Esophagus muscularis mucosa (tissue), 4 donors: ENCODE measurements around the gene BAK1. TPM values are rescaled to one million over a fixed set of nuclear protein-coding genes. Genes with fewer than 3 reads are reported as not detected.

Experiments
- DNase-seq: peaks from one replicate; pipeline ENCODE4 v3.0.0-alpha.2; 2017; ENCODE audit errors: extremely low spot score
- H3K27ac ChIP-seq, 4 donors: fragments of 200-600 bp; sonication (generic); replicated peaks in 1 of 4; 1 replicate in 3 of 4; 2 replicates in 1 of 4; pipeline ENCODE4 v1.5.1; 2016 to 2019; ENCODE audit warnings: mild to moderate bottlenecking in 1 of 4
- H3K27me3 ChIP-seq, 4 donors: fragments of 200-600 bp; sonication (generic); one replicate each; pipeline versions ENCODE4 v1.5.1 to v1.6.0; 2016 to 2019
- H3K36me3 ChIP-seq, 4 donors: fragments of 200-600 bp; sonication (generic); one replicate each; pipeline ENCODE4 v1.5.1; 2016 to 2019
- H3K4me1 ChIP-seq, 4 donors: fragments of 200-600 bp; sonication (generic); one replicate each; pipeline ENCODE4 v1.5.1; 2016 to 2019
- H3K4me3 ChIP-seq, 4 donors: fragments of 200-600 bp; sonication (generic); 1 replicate in 2 of 4; 2 replicates in 2 of 4; pipeline ENCODE4 v1.5.1; 2016 to 2019; ENCODE audit warnings: mild to moderate bottlenecking in 4 of 4, moderate library complexity in 1 of 4
- H3K9me3 ChIP-seq, 4 donors: fragments of 200-600 bp; sonication (generic); 1 replicate in 3 of 4; 2 replicates in 1 of 4; pipeline ENCODE4 v1.5.1; 2016 to 2019
- CTCF ChIP-seq, 3 experiments: fragments of 200-600 bp in 2 of 3; fragments of 450-650 bp in 1 of 3; sonication (generic) in 2 of 3; IDR thresholded peaks; one replicate each; pipeline ENCODE4 v1.5.1; 2017 to 2019; ENCODE audit warnings: antibody characterized with exemption in 3 of 3, mild to moderate bottlenecking in 2 of 3, moderate library complexity in 1 of 3
- EP300 ChIP-seq: sonication (generic); formaldehyde crosslinking; IDR thresholded peaks from one replicate; pipeline ENCODE4 v1.6.1; 2017; ENCODE audit warnings: antibody characterized with exemption
- POLR2A ChIP-seq: fragments of 450-650 bp; IDR thresholded peaks from one replicate; pipeline ENCODE4 v1.6.1; 2017; ENCODE audit warnings: antibody characterized with exemption, moderate library complexity, mild to moderate bottlenecking, low read depth
- POLR2AphosphoS5 ChIP-seq, 2 donors: sonication (generic); formaldehyde crosslinking; IDR thresholded peaks; one replicate each; pipeline ENCODE4 v1.6.1; 2017; ENCODE audit warnings: antibody characterized with exemption in 2 of 2
- WGBS: methylation state at CpG from one replicate; pipeline ENCODE4 v1.1.5; 2018; 5-methylcytosine and 5-hydroxymethylcytosine counted together
- intact Hi-C: fragments of 100-400 bp; cut with DNase I; formaldehyde crosslinking; loops from one replicate; pipeline ENCODE4 v1.15.1; 2023
- total RNA-seq, 4 donors: library from RNA; depleted of rRNA; stranded (reverse); fragments of >200 nt; gene quantifications; one replicate each; pipeline versions ENCODE4 v1.1.0 to v1.2.1, GENCODE V29; 2016

BAK1 gene
- total RNA-seq, 4 donors from 2014 or later, result 9.9 to 13.1 (median 11.7) TPM

- peaks cover 0 to 16% (median 0%) of the 10 kb centered on the region in 4 donors for H3K36me3 ChIP-seq
- 96% methylated on average over 6 of the region's 6 CpGs for WGBS
- H3K27me3 ChIP-seq, result peaks cover 0 to 57% (median 9%) of the 10 kb centered on the region in 4 donors
- no peak for DNase-seq
- intact Hi-C loops, result no loop called here
- H3K9me3 ChIP-seq, result no peaks in the 10 kb centered on the region
- TF ChIP-seq EP300 (no peak), CTCF (IDR thresholded peaks at IDR 0.05) (no peak)
- H3K27ac ChIP-seq, result peak overlapping the region in 1 of 4 donors; percentile 19
- H3K4me1 ChIP-seq, result peaks cover 27 to 74% (median 56%) of the 10 kb centered on the region in 4 donors
- H3K4me3 ChIP-seq, result no peak overlapping the region
Measured at GRCh38 chr6:33623895-33624381, 43.9 kb upstream of the BAK1 start.

DNA sequence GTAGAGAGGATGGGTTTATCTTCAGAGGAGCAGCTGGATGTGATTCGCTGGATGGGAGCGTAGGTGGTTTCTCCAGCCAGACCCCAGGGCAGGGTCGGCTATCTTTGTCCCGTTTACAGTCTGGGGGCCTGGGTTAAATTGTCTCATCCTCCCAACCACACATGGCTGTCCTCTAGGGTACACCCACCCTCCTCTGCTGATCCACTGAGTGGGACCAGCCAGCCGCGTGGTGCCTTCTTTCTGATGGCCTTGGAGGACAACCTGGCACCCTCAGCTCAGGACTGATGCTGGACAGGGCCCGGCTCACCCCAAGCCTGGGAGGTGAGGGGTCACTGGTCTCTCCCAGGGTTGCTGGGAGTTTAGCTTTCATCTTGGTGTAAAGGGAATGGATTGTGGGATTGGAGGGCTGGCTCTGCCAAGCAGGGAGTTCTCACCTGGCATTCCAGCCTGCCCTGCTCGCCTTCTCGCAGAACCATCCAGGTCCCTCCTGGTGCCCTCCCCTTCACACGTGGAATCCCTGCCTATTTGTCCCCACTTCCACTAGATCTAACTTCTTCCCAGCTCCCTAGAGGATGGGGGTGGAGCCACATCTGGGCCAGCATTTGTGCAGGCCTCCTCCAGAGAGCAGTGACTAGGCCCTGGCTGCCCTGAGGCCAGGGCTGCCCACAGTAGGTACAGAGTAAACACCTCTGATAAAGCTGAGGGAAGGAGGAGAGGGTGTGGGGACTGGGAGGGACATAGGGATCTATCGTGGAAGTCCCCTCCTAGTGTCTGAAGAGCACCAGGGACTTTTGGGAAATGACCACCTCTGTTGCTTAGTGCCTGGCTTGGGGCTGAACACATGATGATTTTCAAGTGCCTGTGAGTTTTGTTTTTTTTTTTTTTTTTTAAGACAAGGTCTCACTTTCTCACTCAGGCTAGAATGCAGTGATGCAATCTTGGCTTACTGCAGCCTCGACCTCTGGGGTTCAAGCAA, 42.7 kb upstream of the BAK1 start:
- intact Hi-C loops, result no loop called here
- 80% methylated on average over 8 of the region's 12 CpGs for WGBS
- Histone ChIP-seq H3K9me3 (no peaks in the 10 kb centered on the region), H3K27ac (peak overlapping the region; percentile 79 to 90 (median 85)), H3K4me3 (peak overlapping the region; percentile 58 to 78 (median 62)), H3K4me1 (peaks cover 26 to 68% (median 54%) of the 10 kb centered on the region in 4 donors), H3K27me3 (peaks cover 0 to 57% (median 9%) of the 10 kb centered on the region in 4 donors), H3K36me3 (peaks cover 0 to 16% (median 0%) of the 10 kb centered on the region in 4 donors)
- no peak for DNase-seq
- TF ChIP-seq POLR2A (no peak), POLR2AphosphoS5 (IDR thresholded peaks at IDR 0.05) (no peak), CTCF (IDR thresholded peaks at IDR 0.05) (no peak), EP300 (no peak)

DNA sequence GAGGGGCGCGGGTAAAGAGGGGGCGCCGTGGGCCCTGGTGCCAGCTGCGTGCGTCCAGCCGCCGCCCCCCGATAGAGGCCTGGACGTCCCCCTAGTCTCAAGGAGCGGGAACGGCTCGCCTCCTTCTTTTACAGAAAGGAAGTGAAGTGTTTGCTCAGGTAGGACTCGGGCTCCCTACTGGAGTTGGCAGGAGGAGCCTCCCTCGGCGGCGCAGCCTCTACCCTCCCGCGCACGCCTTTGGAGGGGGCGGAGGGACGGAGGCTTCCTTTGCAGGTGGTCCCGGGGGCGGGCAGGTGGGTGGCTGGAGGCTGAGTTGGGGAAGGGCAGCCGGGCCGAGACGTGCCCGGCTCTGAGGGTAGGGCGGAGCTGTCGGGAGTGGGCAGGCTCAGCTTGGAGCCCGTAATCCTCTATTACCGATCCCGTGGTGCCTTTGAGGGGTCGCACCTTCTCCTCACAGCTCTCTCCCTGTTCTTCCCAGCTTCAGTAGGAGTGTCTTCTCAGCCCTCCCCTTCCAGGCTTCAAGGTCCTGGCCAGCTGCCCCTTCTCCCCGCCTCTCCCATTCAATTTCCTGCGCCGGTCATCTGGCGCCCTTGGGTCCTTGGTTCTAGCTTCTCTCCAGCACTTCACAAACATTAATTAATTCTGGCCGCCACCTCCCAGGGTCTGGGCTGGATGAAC, 41.8 kb upstream of the BAK1 start:
- no peak for DNase-seq
- H3K27me3 ChIP-seq, result peaks cover 0 to 57% (median 9%) of the 10 kb centered on the region in 4 donors

GRCh38 chr6:33620856-33621710, 41.0 kb upstream of the BAK1 start, which contains the start of gene ITPR3:
ITPR3 (plus strand) TSS chr6:33621322; CDS start chr6:33621603, 281 bp downstream.
- peaks cover 0 to 51% (median 9%) of the 10 kb centered on the region in 4 donors for H3K27me3 ChIP-seq
- intact Hi-C loops, result no loop called here
- peaks cover 0 to 13% (median 0%) of the 10 kb centered on the region in 4 donors for H3K36me3 ChIP-seq
- H3K4me3 ChIP-seq, result peak within 1 kb of the TSS; percentile 58 to 78 (median 62)
- H3K9me3 ChIP-seq, result no peaks in the 10 kb centered on the region
- peaks cover 20 to 62% (median 53%) of the 10 kb centered on the region in 4 donors for H3K4me1 ChIP-seq
- no peak for DNase-seq
- WGBS, result 4% methylated on average over 19 of the region's 99 CpGs
- peak within 1 kb of the TSS; percentile 79 to 90 (median 85) for H3K27ac ChIP-seq
- TF ChIP-seq POLR2A (no peak), CTCF (IDR thresholded peaks at IDR 0.05) (no peak), POLR2AphosphoS5 (IDR thresholded peaks at IDR 0.05) (no peak), EP300 (no peak)

More for the DNA sequence above, 41.8 kb upstream of the BAK1 start:
- Histone ChIP-seq H3K36me3 (peaks cover 0 to 16% (median 0%) of the 10 kb centered on the region in 4 donors), H3K27ac (peak overlapping the region; percentile 79 to 90 (median 85)), H3K4me3 (peak overlapping the region; percentile 58 to 78 (median 62)), H3K9me3 (no peaks in the 10 kb centered on the region), H3K4me1 (peaks cover 20 to 62% (median 53%) of the 10 kb centered on the region in 4 donors)
- intact Hi-C loops, result no loop called here
- TF ChIP-seq POLR2AphosphoS5 (IDR thresholded peaks at IDR 0.05) (peak in 1 of 2 donors; percentile 30), POLR2A (no peak)
- WGBS, result 17% methylated on average over 26 of the region's 39 CpGs
